ENCODE measurements around the gene ONECUT2. TPM values are rescaled to one million over a fixed set of nuclear protein-coding genes. Genes with fewer than 3 reads are reported as not detected.

ONECUT2 gene
- total and polyA plus RNA-seq, 2 experiments from 2014 or later = 0.82 to 1.7 TPM

GRCh38 chr18:57429167-57430078 lies 5.8 kb upstream of the ONECUT2 start:
- peaks cover 98% of the 10 kb centered on the region for H3K27me3 ChIP-seq (ENCODE audit: insufficient read depth)
- H3K27me3 Mint-ChIP-seq (ENCODE audit: insufficient read depth, low read depth, poor library complexity) = peaks cover 83% of the 10 kb centered on the region
- peak overlapping the region; percentile 97 for H2AFZ ChIP-seq
- H3K9me2 ChIP-seq (ENCODE audit: insufficient read depth) = no peaks in the 10 kb centered on the region
- H3K27ac Mint-ChIP-seq = no peak overlapping the region
- DNase-seq (ENCODE audit: low spot score) (peak; percentile 60), ATAC-seq (no peak)
- H4K20me1 ChIP-seq (replicated peaks; ENCODE audit: insufficient read depth) = peaks cover 17% of the 10 kb centered on the region
- H3K36me3 ChIP-seq (ENCODE audit: insufficient read depth) = no peaks in the 10 kb centered on the region
- H3K4me3 ChIP-seq = peak overlapping the region; percentile 76
- peaks cover 51% of the 10 kb centered on the region for H3K4me1 Mint-ChIP-seq
- no peaks in the 10 kb centered on the region for H3K9me3 Mint-ChIP-seq
- H3K4me3 Mint-ChIP-seq = peak overlapping the region; percentile 70
- TF ChIP-seq EZH2 (IDR thresholded peaks at IDR 0.05; ENCODE audit: low read depth, unreplicated experiment) = peak; percentile 78
- no peak for TF ChIP-seq JUNB (IDR thresholded peaks at IDR 0.05; ENCODE audit: unreplicated experiment)
- TF ChIP-seq ZNF331 (CRISPR knock-in tag; IDR thresholded peaks at IDR 0.05; ENCODE audit: low read depth) = no peak
- TF ChIP-seq CTCF (conservative IDR thresholded peaks at IDR 0.05; ENCODE audit: low read depth in 2 of 2) = no peak
- no peak for TF ChIP-seq ZNF114 (CRISPR knock-in tag; IDR thresholded peaks at IDR 0.05)
- H3K36me3 Mint-ChIP-seq (ENCODE audit: low read depth) = no peaks in the 10 kb centered on the region
- H3K27ac ChIP-seq (ENCODE audit: low read depth) = no peak overlapping the region
- H3K4me1 ChIP-seq (ENCODE audit: insufficient read depth) = peaks cover 55% of the 10 kb centered on the region
- H3K4me2 ChIP-seq = peak overlapping the region; percentile 97
- peaks cover 38% of the 10 kb centered on the region for H3F3A ChIP-seq (replicated peaks; ENCODE audit: low read depth)
- H3K79me2 ChIP-seq (replicated peaks; ENCODE audit: insufficient read depth) = no peaks in the 10 kb centered on the region

GRCh38 chr18:57430079-57431001 lies 4.8 kb upstream of the ONECUT2 start:
- no peaks in the 10 kb centered on the region for H3K36me3 Mint-ChIP-seq (ENCODE audit: low read depth)
- Histone ChIP-seq H3F3A (replicated peaks; ENCODE audit: low read depth) (peaks cover 42% of the 10 kb centered on the region), H3K4me2 (peak overlapping the region; percentile 97), H3K4me1 (ENCODE audit: insufficient read depth) (peaks cover 56% of the 10 kb centered on the region), H4K20me1 (replicated peaks; ENCODE audit: insufficient read depth) (peaks cover 17% of the 10 kb centered on the region), H3K9me2 (ENCODE audit: insufficient read depth) (no peaks in the 10 kb centered on the region), H3K27ac (ENCODE audit: low read depth) (no peak overlapping the region), H3K27me3 (ENCODE audit: insufficient read depth) (peaks cover 94% of the 10 kb centered on the region), H2AFZ (peak overlapping the region; percentile 52; the same call in 1 of the 2 replicates), H3K4me3 (peak overlapping the region; percentile 76), H3K79me2 (replicated peaks; ENCODE audit: insufficient read depth) (no peaks in the 10 kb centered on the region), H3K36me3 (ENCODE audit: insufficient read depth) (no peaks in the 10 kb centered on the region)
- peaks cover 86% of the 10 kb centered on the region for H3K27me3 Mint-ChIP-seq (ENCODE audit: insufficient read depth, low read depth, poor library complexity)
- DNase-seq (ENCODE audit: low spot score) (peak; percentile 81), ATAC-seq (peak; percentile 9)
- H3K27ac Mint-ChIP-seq = no peak overlapping the region
- H3K4me3 Mint-ChIP-seq = peak overlapping the region; percentile 70
- TF ChIP-seq ETS1 (IDR thresholded peaks at IDR 0.05) (no peak), EZH2 (IDR thresholded peaks at IDR 0.05; ENCODE audit: low read depth, unreplicated experiment) (peak; percentile 45)
- H3K4me1 Mint-ChIP-seq = peaks cover 54% of the 10 kb centered on the region
- H3K9me3 Mint-ChIP-seq = no peaks in the 10 kb centered on the region
